ENCODE results near the gene THRB. TPM values are rescaled to one million over a fixed set of nuclear protein-coding genes. Genes with fewer than 3 reads are reported as not detected.

THRB gene
- polyA plus RNA-seq, 1 experiment = 0.83 TPM

- CTCF ChIA-PET = no interaction called here
Observed at GRCh38 chr3:24323272-24323671, 171.4 kb downstream of the THRB start.

GRCh38 chr3:24320601-24321000, 174.0 kb downstream of the THRB start:
- no peaks in the 10 kb centered on the region for H3K27me3 ChIP-seq (ENCODE audit: control insufficient read depth, insufficient read depth, low read length)
- no peak overlapping the region for H3K4me3 ChIP-seq (ENCODE audit: low read depth, low read length)
- CTCF ChIA-PET = interaction anchor here (0.6 kb wide), 1 partner anchor 21 kb away, joined by 3 read pairs; no protein-coding TSS in a partner anchor
- H3K36me3 ChIP-seq (ENCODE audit: control insufficient read depth, insufficient read depth, low read length) = no peaks in the 10 kb centered on the region
- no peak for TF ChIP-seq CTCF (IDR thresholded peaks at IDR 0.05; ENCODE audit: insufficient read depth, low read depth, low read length)
- POLR2A ChIA-PET = no interaction called here
- DNase-seq (ENCODE audit: low read depth) = no peak

More at GRCh38 chr3:24323272-24323671, 171.4 kb downstream of the THRB start:
- POLR2A ChIA-PET = no interaction called here
- Histone ChIP-seq H3K27me3 (ENCODE audit: control insufficient read depth, insufficient read depth, low read length) (no peaks in the 10 kb centered on the region), H3K4me3 (ENCODE audit: low read depth, low read length) (no peak overlapping the region), H3K36me3 (ENCODE audit: control insufficient read depth, insufficient read depth, low read length) (no peaks in the 10 kb centered on the region)
- DNase-seq (ENCODE audit: low read depth) = no peak
- TF ChIP-seq CTCF (IDR thresholded peaks at IDR 0.05; ENCODE audit: insufficient read depth, low read depth, low read length) = no peak

- ChIA-PET CTCF (no interaction called here), POLR2A (no interaction called here)
- DNase-seq (ENCODE audit: low read depth) = peak; percentile 24
- Histone ChIP-seq H3K27me3 (ENCODE audit: control insufficient read depth, insufficient read depth, low read length) (no peaks in the 10 kb centered on the region), H3K4me3 (ENCODE audit: low read depth, low read length) (no peak overlapping the region), H3K36me3 (ENCODE audit: control insufficient read depth, insufficient read depth, low read length) (no peaks in the 10 kb centered on the region)
- no peak for TF ChIP-seq CTCF (IDR thresholded peaks at IDR 0.05; ENCODE audit: insufficient read depth, low read depth, low read length)
Observed at GRCh38 chr3:24318677-24319287, 175.9 kb downstream of the THRB start.

- no peak for DNase-seq (ENCODE audit: low read depth)
- no peaks in the 10 kb centered on the region for H3K36me3 ChIP-seq (ENCODE audit: control insufficient read depth, insufficient read depth, low read length)
- no peaks in the 10 kb centered on the region for H3K27me3 ChIP-seq (ENCODE audit: control insufficient read depth, insufficient read depth, low read length)
- no peak for TF ChIP-seq CTCF (IDR thresholded peaks at IDR 0.05; ENCODE audit: insufficient read depth, low read depth, low read length)
- ChIA-PET POLR2A (no interaction called here), CTCF (interaction anchor here (1.1 kb wide), 1 partner anchor 363 kb away, joined by 3 read pairs; no protein-coding TSS in a partner anchor)
- no peak overlapping the region for H3K4me3 ChIP-seq (ENCODE audit: low read depth, low read length)
Observed at GRCh38 chr3:24316887-24317383, 177.7 kb downstream of the THRB start.

- POLR2A ChIA-PET = no interaction called here
- no peak for DNase-seq (ENCODE audit: low read depth)
- Histone ChIP-seq H3K36me3 (ENCODE audit: control insufficient read depth, insufficient read depth, low read length) (no peaks in the 10 kb centered on the region), H3K4me3 (ENCODE audit: low read depth, low read length) (no peak overlapping the region), H3K27me3 (ENCODE audit: control insufficient read depth, insufficient read depth, low read length) (no peaks in the 10 kb centered on the region)
- CTCF ChIA-PET = interaction anchor here (1.1 kb wide), 1 partner anchor 364 kb away, joined by 3 read pairs; no protein-coding TSS in a partner anchor
- no peak for TF ChIP-seq CTCF (IDR thresholded peaks at IDR 0.05; ENCODE audit: insufficient read depth, low read depth, low read length)
Observed at GRCh38 chr3:24315971-24316370, 178.7 kb downstream of the THRB start.
